HepG2 (cell line): Measurements from ENCODE around the gene ANXA6. TPM values are rescaled to one million over a fixed set of nuclear protein-coding genes. Genes with fewer than 3 reads are reported as not detected.

Source experiments
- ATAC-seq: fragments of 200-7000 bp; cut with Tn5 transposase; 3 replicates; pipeline ENCODE4 v1.9.1; 2020; ENCODE audit warnings: mild to moderate bottlenecking, moderate library complexity
- BruUV-seq: library from RNA; stranded (reverse); fragments of 400-500 nt; replicated peaks from 2 replicates; lab custom pipeline; 2021; lab: Mats Ljungman, UMichigan
- CTCF ChIA-PET: fragments of 300-600 bp; formaldehyde crosslinking; extraction: SDS; loops from one replicate; lab custom pipeline; 2021; ENCODE audit warnings: low total read pairs, inconsistent platforms, low intra/inter-chr PET ratio; lab: Yijun Ruan, JAX
- POLR2A ChIA-PET: fragments of 350-600 bp; sonication (Branson Sonifier 250); formaldehyde crosslinking; loops from one replicate; lab custom pipeline; 2020; ENCODE audit warnings: antibody characterized with exemption, inconsistent platforms; lab: Yijun Ruan, JAX
- DNase-seq: peaks from one replicate; pipeline ENCODE4 v3.0.0-alpha.2; 2015; ENCODE audit warnings: low spot score
- FAIRE-seq: peaks from 3 replicates; lab custom pipeline; 2011; peaks lifted over from hg19 to GRCh38; lab: Jason Lieb, UNC
- H2AFZ ChIP-seq: one replicate; pipeline ENCODE4 v1.6.1; 2011; ENCODE audit warnings: low read length, inconsistent platforms
- H3K27ac ChIP-seq: fragments of 300-600 bp; 3 replicates; pipeline ENCODE4 v1.8.0; 2011; ENCODE audit warnings: mixed run types, mild to moderate bottlenecking, mixed read lengths, low read length, inconsistent platforms; ENCODE audit not compliant: insufficient read depth; ENCODE audit errors: extremely low read length
- H3K27me3 ChIP-seq, 2 experiments: fragments of 200-600 bp in 1 of 2; 2 replicates in 1 of 2; 3 replicates in 1 of 2; pipeline versions ENCODE4 v1.6.0 to v1.8.0; 2011; ENCODE audit warnings: low read length in 2 of 2, mild to moderate bottlenecking in 2 of 2, moderate library complexity in 2 of 2, inconsistent platforms in 1 of 2; ENCODE audit not compliant: insufficient read depth in 2 of 2, control insufficient read depth in 1 of 2
- H3K36me3 ChIP-seq, 2 experiments: fragments of 200-600 bp in 1 of 2; replicated peaks in 1 of 2; 2 replicates in 1 of 2; 3 replicates in 1 of 2; pipeline versions ENCODE4 v1.5.1 to v1.8.0; 2011; ENCODE audit warnings: low read length in 2 of 2, inconsistent platforms in 1 of 2; ENCODE audit not compliant: insufficient read depth in 2 of 2, control insufficient read depth in 1 of 2
- H3K4me1 ChIP-seq: 2 replicates; pipeline ENCODE4 v1.5.1; 2012; ENCODE audit warnings: low read length, inconsistent platforms; ENCODE audit not compliant: insufficient read depth
- H3K4me2 ChIP-seq: 2 replicates; pipeline ENCODE4 v1.6.0; 2011; ENCODE audit warnings: low read depth, low read length, inconsistent platforms
- H3K4me3 ChIP-seq, 3 experiments: fragments of 200-600 bp in 1 of 3; sonication (generic), shearing (Covaris generic) in 1 of 3; replicated peaks in 1 of 3; 2 replicates each; pipeline ENCODE4 v1.5.1; 2011 to 2016; ENCODE audit warnings: low read length in 3 of 3, inconsistent platforms in 2 of 3, low read depth in 2 of 3, mild to moderate bottlenecking in 2 of 3, control low read depth in 1 of 3, mixed read lengths in 1 of 3; ENCODE audit not compliant: insufficient read depth in 1 of 3
- H3K79me2 ChIP-seq: one replicate; pipeline ENCODE4 v1.6.1; 2011; ENCODE audit warnings: low read length, inconsistent platforms; ENCODE audit not compliant: insufficient read depth
- H3K9ac ChIP-seq: 2 replicates; pipeline ENCODE4 v1.6.0; 2011; ENCODE audit warnings: mild to moderate bottlenecking, low read depth, low read length, inconsistent platforms; ENCODE audit not compliant: insufficient read depth
- H3K9me3 ChIP-seq: 2 replicates; pipeline ENCODE4 v1.5.1; 2012; ENCODE audit warnings: mild to moderate bottlenecking, low read length
- H4K20me1 ChIP-seq: 2 replicates; pipeline ENCODE4 v1.6.0; 2011; ENCODE audit warnings: inconsistent platforms, mild to moderate bottlenecking, low read length, moderate library complexity; ENCODE audit not compliant: insufficient read depth
- ATAD3A ChIP-seq: sonication (generic); formaldehyde crosslinking; IDR thresholded peaks from 2 replicates; pipeline ENCODE4 v1.4.0; 2020; ENCODE audit warnings: missing genetic modification reagents
- KMT2A ChIP-seq: sonication (generic); formaldehyde crosslinking; IDR thresholded peaks from 2 replicates; pipeline ENCODE4 v1.4.0; 2020; ENCODE audit warnings: missing genetic modification reagents
- NAIF1 ChIP-seq: sonication (generic); formaldehyde crosslinking; IDR thresholded peaks from 2 replicates; pipeline ENCODE4 v1.5.0; 2020; ENCODE audit warnings: mild to moderate bottlenecking, missing genetic modification reagents, borderline replicate concordance
- PPARG ChIP-seq: conservative IDR thresholded peaks from 2 replicates; pipeline ENCODE4 v1.6.1; 2016; ENCODE audit warnings: missing biosample characterization, missing genetic modification reagents
- TARDBP ChIP-seq: sonication (generic); formaldehyde crosslinking; IDR thresholded peaks from 2 replicates; pipeline ENCODE4 v1.8.0; 2022; ENCODE audit warnings: mild to moderate bottlenecking, missing genetic modification reagents
- THAP11 ChIP-seq: IDR thresholded peaks from 2 replicates; pipeline ENCODE4 v1.6.1; 2016; ENCODE audit warnings: missing biosample characterization, missing genetic modification reagents
- ZBTB7A ChIP-seq: sonication (generic); formaldehyde crosslinking; IDR thresholded peaks from 2 replicates; pipeline ENCODE4 v1.8.0; 2022; ENCODE audit warnings: mild to moderate bottlenecking, missing genetic modification reagents
- ZNF292 ChIP-seq: sonication (generic); formaldehyde crosslinking; IDR thresholded peaks from 2 replicates; pipeline ENCODE4 v1.8.1; 2022; ENCODE audit warnings: mild to moderate bottlenecking, low read depth, missing genetic modification reagents, borderline replicate concordance
- ZNF577 ChIP-seq: sonication (generic); formaldehyde crosslinking; IDR thresholded peaks from 2 replicates; pipeline ENCODE4 v1.4.0; 2020; ENCODE audit warnings: mild to moderate bottlenecking, low read depth, missing genetic modification reagents, borderline replicate concordance
- ZNF83 ChIP-seq: sonication (generic); formaldehyde crosslinking; IDR thresholded peaks from 2 replicates; pipeline ENCODE4 v1.4.0; 2020; ENCODE audit warnings: missing genetic modification reagents, mild to moderate bottlenecking, borderline replicate concordance
- WGBS: methylation state at CpG from one replicate; pipeline ENCODE4 v1.1.6; 2017; ENCODE audit warnings: low lambda C conversion rate; 5-methylcytosine and 5-hydroxymethylcytosine counted together
- in situ Hi-C: cut with HindIII; loops from 2 replicates; pipeline ENCODE4 v1.10.0; 2017; ENCODE audit warnings: low pct_unique_long_range_greater_than_20kb; ENCODE audit not compliant: extremely low pct_ligation_motif_present
- intact Hi-C: fragments of 100-400 bp; cut with micrococcal nuclease; formaldehyde crosslinking; loops from one replicate; pipeline ENCODE4 v1.10.0; 2022; ENCODE audit not compliant: unreplicated experiment
- polyA plus RNA-seq, 8 experiments: library from polyadenylated mRNA; depleted of rRNA in 3 of 8; stranded (reverse) in 7 of 8; unstranded in 1 of 8; fragments of >200 nt; fragmentation: Illumina TruSeq in 4 of 8; extraction: Trizol in 4 of 8; gene quantifications; 2 replicates each; pipeline versions ENCODE4 v1.2.1 to v1.2.3, GENCODE V29; 2011 to 2016; ENCODE audit warnings: low read depth in 4 of 8, missing spikeins in 1 of 8, mixed read lengths in 1 of 8; ENCODE audit not compliant: insufficient read depth in 1 of 8
- total RNA-seq, 5 experiments: library from RNA; depleted of rRNA; stranded (reverse); fragments of >200 nt; fragmentation: Illumina TruSeq; extraction: Trizol; gene quantifications; 2 replicates each; pipeline ENCODE4 v1.2.3, GENCODE V29; 2016; ENCODE audit warnings: low read depth in 1 of 5
- TF ChIP-seq, protein P1 (sequence below): sonication (generic); formaldehyde crosslinking; IDR thresholded peaks from 2 replicates; pipeline ENCODE4 v1.5.0; 2020; ENCODE audit warnings: mild to moderate bottlenecking, missing genetic modification reagents
- TF ChIP-seq, protein P2 (sequence below): sonication (generic); formaldehyde crosslinking; IDR thresholded peaks from 2 replicates; pipeline ENCODE4 v1.5.1; 2020; ENCODE audit warnings: missing genetic modification reagents, mild to moderate bottlenecking, borderline replicate concordance
- TF ChIP-seq, protein P3 (sequence below): sonication (generic); formaldehyde crosslinking; IDR thresholded peaks from 2 replicates; pipeline ENCODE4 v1.4.0; 2020; ENCODE audit warnings: mild to moderate bottlenecking, missing genetic modification reagents

The ANXA6 gene
- total and polyA plus RNA-seq, 2 of the 13 experiments (the other 11 are each of a cell fraction or from before 2014, with no cell fraction given): 103 to 125 TPM

DNA sequence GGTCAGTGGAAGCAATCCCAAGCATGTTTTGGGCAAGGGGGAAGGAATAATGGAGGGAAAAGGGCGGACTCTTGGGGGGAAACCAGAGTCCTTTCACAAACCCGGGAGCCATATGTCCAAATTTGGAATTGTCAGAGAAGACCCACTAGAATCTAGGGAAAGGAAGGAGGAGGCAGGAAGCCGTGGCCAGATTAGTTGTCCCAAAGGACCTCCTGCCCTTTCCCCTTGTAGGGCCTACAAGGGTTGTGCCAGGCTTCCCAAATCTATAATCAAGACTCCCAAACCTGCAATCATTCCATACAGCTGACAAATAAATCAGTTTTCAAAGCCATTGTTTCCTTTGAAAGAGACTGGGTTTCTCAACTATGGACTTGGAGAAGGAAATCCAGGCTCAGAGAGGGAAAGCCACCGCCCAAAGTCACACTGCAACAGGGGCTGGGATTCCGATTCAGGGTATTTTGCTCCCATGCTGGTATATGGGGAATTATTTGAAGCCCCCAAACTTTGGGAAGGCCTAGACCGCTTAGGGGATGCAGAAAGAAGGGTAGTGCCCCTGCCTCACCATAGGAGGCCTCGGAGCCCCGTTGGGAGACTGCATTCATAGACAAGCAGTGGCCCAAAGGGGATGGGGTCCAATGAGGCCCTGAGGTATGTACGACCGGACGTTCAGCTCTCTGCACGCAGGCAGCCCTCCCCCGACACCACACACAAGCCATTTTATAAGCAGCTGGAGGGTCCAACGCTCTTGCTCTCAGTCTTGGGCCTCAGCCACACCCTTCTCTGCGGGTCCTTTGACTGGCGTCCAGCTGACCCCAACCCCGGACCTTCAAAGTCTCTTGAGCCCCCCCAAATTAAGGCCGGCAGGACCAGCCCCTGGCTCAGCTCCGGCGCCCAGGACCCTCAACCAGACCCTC, 815 bp downstream of the ANXA6 start:
- peak overlapping the region; percentile 67 for H3K9ac ChIP-seq
- H3K27ac ChIP-seq: peak overlapping the region; percentile 74
- ChIA-PET CTCF (no interaction called here), POLR2A (interaction anchor here (1.0 to 1.9 kb wide), 4 partner anchors 67 to 136 kb away, joined by 3 to 7 read pairs (median 4); partner anchors contain the start of genes CCDC69, GM2A, GPX3 and TNIP1)
- in situ Hi-C loops: no loop called here
- intact Hi-C loops: no loop called here
- WGBS: 2% methylated on average over 6 of the region's 20 CpGs
- H2AFZ ChIP-seq: peak overlapping the region; percentile 20
- no peaks in the 10 kb centered on the region for H3K9me3 ChIP-seq
- H3K4me2 ChIP-seq: peak overlapping the region; percentile 96
- H3K4me3 ChIP-seq: peak overlapping the region; percentile 74 to 80 (median 77)
- DNase-seq (no peak), FAIRE-seq (no peak), ATAC-seq (peak; percentile 74)
- H3K79me2 ChIP-seq: peaks cover 39% of the 10 kb centered on the region
- no peaks in the 10 kb centered on the region for H3K27me3 ChIP-seq
- BruUV-seq: TSS peak; percentile 47
- peaks cover 53% of the 10 kb centered on the region for H3K4me1 ChIP-seq
- 0 out of 5 replicates have a peak, but pooled peaks cover 0 to 3% of the 10 kb centered on the region in 2 experiments for H3K36me3 ChIP-seq
- H4K20me1 ChIP-seq: no peaks in the 10 kb centered on the region; the same call in 1 of the 2 replicates
- TF ChIP-seq KMT2A (CRISPR knock-in tag): 0 out of 2 replicates have a peak, but pooled peaks have one; percentile 2
- TF ChIP-seq ZBTB7A (CRISPR knock-in tag): peak; percentile 30; the same call in 1 of the 2 replicates
- 0 out of 2 replicates have a peak, but pooled peaks have one; percentile 18 for TF ChIP-seq ZNF292 (CRISPR knock-in tag)
- TF ChIP-seq, protein P1, sequence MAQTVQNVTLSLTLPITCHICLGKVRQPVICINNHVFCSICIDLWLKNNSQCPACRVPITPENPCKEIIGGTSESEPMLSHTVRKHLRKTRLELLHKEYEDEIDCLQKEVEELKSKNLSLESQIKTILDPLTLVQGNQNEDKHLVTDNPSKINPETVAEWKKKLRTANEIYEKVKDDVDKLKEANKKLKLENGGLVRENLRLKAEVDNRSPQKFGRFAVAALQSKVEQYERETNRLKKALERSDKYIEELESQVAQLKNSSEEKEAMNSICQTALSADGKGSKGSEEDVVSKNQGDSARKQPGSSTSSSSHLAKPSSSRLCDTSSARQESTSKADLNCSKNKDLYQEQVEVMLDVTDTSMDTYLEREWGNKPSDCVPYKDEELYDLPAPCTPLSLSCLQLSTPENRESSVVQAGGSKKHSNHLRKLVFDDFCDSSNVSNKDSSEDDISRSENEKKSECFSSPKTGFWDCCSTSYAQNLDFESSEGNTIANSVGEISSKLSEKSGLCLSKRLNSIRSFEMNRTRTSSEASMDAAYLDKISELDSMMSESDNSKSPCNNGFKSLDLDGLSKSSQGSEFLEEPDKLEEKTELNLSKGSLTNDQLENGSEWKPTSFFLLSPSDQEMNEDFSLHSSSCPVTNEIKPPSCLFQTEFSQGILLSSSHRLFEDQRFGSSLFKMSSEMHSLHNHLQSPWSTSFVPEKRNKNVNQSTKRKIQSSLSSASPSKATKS (CRISPR knock-in tag): no peak
- TF ChIP-seq, protein P2, sequence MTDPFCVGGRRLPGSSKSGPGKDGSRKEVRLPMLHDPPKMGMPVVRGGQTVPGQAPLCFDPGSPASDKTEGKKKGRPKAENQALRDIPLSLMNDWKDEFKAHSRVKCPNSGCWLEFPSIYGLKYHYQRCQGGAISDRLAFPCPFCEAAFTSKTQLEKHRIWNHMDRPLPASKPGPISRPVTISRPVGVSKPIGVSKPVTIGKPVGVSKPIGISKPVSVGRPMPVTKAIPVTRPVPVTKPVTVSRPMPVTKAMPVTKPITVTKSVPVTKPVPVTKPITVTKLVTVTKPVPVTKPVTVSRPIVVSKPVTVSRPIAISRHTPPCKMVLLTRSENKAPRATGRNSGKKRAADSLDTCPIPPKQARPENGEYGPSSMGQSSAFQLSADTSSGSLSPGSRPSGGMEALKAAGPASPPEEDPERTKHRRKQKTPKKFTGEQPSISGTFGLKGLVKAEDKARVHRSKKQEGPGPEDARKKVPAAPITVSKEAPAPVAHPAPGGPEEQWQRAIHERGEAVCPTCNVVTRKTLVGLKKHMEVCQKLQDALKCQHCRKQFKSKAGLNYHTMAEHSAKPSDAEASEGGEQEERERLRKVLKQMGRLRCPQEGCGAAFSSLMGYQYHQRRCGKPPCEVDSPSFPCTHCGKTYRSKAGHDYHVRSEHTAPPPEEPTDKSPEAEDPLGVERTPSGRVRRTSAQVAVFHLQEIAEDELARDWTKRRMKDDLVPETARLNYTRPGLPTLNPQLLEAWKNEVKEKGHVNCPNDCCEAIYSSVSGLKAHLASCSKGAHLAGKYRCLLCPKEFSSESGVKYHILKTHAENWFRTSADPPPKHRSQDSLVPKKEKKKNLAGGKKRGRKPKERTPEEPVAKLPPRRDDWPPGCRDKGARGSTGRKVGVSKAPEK (CRISPR knock-in tag): peak; percentile 55; the same call in 1 of the 2 replicates
- TF ChIP-seq NAIF1 (CRISPR knock-in tag): no peak
- TF ChIP-seq ZNF83 (CRISPR knock-in tag): no peak
- 0 out of 2 replicates have a peak, but pooled peaks have one; percentile 15 for TF ChIP-seq TARDBP (CRISPR knock-in tag)
- TF ChIP-seq, protein P3, sequence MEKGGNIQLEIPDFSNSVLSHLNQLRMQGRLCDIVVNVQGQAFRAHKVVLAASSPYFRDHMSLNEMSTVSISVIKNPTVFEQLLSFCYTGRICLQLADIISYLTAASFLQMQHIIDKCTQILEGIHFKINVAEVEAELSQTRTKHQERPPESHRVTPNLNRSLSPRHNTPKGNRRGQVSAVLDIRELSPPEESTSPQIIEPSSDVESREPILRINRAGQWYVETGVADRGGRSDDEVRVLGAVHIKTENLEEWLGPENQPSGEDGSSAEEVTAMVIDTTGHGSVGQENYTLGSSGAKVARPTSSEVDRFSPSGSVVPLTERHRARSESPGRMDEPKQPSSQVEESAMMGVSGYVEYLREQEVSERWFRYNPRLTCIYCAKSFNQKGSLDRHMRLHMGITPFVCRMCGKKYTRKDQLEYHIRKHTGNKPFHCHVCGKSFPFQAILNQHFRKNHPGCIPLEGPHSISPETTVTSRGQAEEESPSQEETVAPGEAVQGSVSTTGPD: no peak
- no peak for TF ChIP-seq PPARG (CRISPR knock-in tag)
- no peak for TF ChIP-seq ATAD3A (CRISPR knock-in tag)
- TF ChIP-seq ZNF577 (CRISPR knock-in tag): no peak
- 0 out of 2 replicates have a peak, but pooled peaks have one; percentile 2 for TF ChIP-seq THAP11 (CRISPR knock-in tag)
